Transverse colon (tissue), 3 donors: ENCODE measurements around the gene B3GNT4.

Experiments used
- EP300 ChIP-seq: sonication (generic); formaldehyde crosslinking; IDR thresholded peaks from one replicate; pipeline ENCODE4 v1.6.1; 2017; ENCODE audit warnings: antibody characterized with exemption, low read depth
- TF ChIP-seq, protein P1 (sequence below), 5 experiments: fragments of 200-600 bp in 3 of 5; fragments of 450-650 bp in 2 of 5; sonication (generic) in 3 of 5; IDR thresholded peaks; 1 replicate in 2 of 5; 2 replicates in 3 of 5; pipeline ENCODE4 v1.5.1; 2016 to 2017; ENCODE audit warnings: antibody characterized with exemption in 5 of 5, inconsistent platforms in 3 of 5, mild to moderate bottlenecking in 2 of 5, moderate library complexity in 1 of 5

DNA sequence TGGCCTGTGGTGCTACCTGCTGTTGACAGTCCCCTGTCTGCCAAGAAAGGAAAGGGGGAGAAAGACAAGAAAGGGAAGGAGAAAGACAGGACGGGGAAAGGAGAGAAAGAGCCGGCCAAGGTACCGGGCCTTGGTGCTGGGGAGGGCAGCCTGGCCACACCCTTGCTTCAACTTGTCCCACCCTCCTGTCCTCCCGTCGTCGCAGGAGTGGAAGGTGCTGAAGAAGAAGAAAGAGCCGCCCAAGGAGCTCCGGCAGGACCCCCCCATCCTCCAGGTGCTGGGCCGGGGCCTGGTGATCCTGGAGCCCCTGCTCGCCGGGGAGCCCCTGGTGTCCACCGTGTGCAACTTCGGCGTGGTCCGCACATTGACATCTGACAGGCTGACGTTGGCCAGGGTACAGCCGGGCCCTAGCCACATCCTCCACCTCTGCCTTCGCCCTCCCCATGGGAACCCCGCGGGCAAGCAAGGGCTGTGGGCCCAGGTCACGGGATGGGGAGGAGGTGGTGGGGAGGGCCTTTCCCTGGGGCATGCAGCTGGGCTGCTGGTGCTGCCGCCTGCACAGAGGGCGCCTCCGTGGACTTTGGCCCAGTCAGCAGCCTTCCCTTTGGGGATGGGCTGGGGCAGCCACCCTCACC, 2.9 kb upstream of the B3GNT4 start:
- TF ChIP-seq, protein P1, sequence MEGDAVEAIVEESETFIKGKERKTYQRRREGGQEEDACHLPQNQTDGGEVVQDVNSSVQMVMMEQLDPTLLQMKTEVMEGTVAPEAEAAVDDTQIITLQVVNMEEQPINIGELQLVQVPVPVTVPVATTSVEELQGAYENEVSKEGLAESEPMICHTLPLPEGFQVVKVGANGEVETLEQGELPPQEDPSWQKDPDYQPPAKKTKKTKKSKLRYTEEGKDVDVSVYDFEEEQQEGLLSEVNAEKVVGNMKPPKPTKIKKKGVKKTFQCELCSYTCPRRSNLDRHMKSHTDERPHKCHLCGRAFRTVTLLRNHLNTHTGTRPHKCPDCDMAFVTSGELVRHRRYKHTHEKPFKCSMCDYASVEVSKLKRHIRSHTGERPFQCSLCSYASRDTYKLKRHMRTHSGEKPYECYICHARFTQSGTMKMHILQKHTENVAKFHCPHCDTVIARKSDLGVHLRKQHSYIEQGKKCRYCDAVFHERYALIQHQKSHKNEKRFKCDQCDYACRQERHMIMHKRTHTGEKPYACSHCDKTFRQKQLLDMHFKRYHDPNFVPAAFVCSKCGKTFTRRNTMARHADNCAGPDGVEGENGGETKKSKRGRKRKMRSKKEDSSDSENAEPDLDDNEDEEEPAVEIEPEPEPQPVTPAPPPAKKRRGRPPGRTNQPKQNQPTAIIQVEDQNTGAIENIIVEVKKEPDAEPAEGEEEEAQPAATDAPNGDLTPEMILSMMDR (IDR thresholded peaks at IDR 0.05): no peak
- TF ChIP-seq EP300: no peak
